OCI-LY3 (cell line): Measurements from ENCODE around the gene ZNHIT3.

Source experiments
- EZH2phosphoT487 ChIP-seq: fragments of 200-600 bp; shearing (Covaris generic); IDR thresholded peaks from 2 replicates; pipeline ENCODE4 v1.6.1; 2018; ENCODE audit warnings: antibody characterized with exemption, mixed run types, low read depth
- TF ChIP-seq, protein P1 (sequence below): fragments of 200-600, 300-600 bp; sonication (generic); IDR thresholded peaks from 2 replicates; pipeline ENCODE4 v1.5.1; 2014; ENCODE audit warnings: antibody characterized with exemption, low read length, low read depth

DNA sequence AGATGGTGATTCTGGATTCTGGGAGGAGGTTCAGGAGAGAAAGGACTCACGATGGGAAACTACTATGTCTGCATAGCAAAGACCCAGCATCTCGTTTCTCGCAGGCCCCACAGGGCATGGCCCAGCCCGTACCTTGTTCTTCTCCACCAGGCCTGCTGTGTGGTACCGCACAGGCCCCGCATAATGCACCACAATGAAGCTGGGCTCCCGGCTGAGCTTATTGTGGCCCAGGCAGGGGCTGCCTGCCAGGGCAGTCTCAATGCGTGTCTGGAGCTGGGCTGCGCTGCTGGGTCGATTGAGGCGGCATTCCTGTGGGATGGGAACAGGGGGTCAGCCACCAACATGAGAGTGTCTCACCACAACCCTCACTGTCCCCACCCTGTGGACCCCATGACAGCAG, 20.4 kb downstream of the ZNHIT3 start:
- TF ChIP-seq, protein P1, sequence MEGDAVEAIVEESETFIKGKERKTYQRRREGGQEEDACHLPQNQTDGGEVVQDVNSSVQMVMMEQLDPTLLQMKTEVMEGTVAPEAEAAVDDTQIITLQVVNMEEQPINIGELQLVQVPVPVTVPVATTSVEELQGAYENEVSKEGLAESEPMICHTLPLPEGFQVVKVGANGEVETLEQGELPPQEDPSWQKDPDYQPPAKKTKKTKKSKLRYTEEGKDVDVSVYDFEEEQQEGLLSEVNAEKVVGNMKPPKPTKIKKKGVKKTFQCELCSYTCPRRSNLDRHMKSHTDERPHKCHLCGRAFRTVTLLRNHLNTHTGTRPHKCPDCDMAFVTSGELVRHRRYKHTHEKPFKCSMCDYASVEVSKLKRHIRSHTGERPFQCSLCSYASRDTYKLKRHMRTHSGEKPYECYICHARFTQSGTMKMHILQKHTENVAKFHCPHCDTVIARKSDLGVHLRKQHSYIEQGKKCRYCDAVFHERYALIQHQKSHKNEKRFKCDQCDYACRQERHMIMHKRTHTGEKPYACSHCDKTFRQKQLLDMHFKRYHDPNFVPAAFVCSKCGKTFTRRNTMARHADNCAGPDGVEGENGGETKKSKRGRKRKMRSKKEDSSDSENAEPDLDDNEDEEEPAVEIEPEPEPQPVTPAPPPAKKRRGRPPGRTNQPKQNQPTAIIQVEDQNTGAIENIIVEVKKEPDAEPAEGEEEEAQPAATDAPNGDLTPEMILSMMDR: no peak
- TF ChIP-seq EZH2phosphoT487: no peak
